Gastrocnemius medialis (tissue), 4 donors: ENCODE data around the gene ALPL.

Source experiments
- CTCF ChIP-seq, 5 experiments: fragments of 450-650 bp in 3 of 5; fragments of 200-600 bp in 2 of 5; sonication (generic) in 2 of 5; IDR thresholded peaks in 4 of 5; conservative IDR thresholded peaks in 1 of 5; 1 replicate in 4 of 5; 2 replicates in 1 of 5; pipeline ENCODE4 v1.5.1; 2016 to 2019; ENCODE audit warnings: antibody characterized with exemption in 5 of 5, mild to moderate bottlenecking in 3 of 5, moderate library complexity in 3 of 5
- POLR2A ChIP-seq, 2 donors: fragments of 450-650 bp; IDR thresholded peaks; one replicate each; pipeline ENCODE4 v1.6.1; 2017; ENCODE audit warnings: antibody characterized with exemption in 2 of 2, mild to moderate bottlenecking in 2 of 2, moderate library complexity in 2 of 2

- no peak for TF ChIP-seq CTCF (IDR thresholded peaks at IDR 0.05 in 4 of 5, conservative IDR thresholded peaks at IDR 0.05 in 1 of 5)
- TF ChIP-seq POLR2A (IDR thresholded peaks at IDR 0.05): no peak
These were observed 112.7 kb downstream of the ALPL start for GRCh38 chr1:21621761-21622436.
